Thymus (tissue), 14 donors: Measurements from ENCODE around the gene RAD9B. TPM values are rescaled to one million over a fixed set of nuclear protein-coding genes. Genes with fewer than 3 reads are reported as not detected.
"Not testable (repeated sequence)": the region's sequence is repeated elsewhere in the genome, so short reads cannot be mapped to it uniquely, and the experiment has no call there.

ENCODE experiments used
- DNase-seq, 9 donors: peaks; one replicate each; pipeline ENCODE4 v3.0.0-alpha.2; 2013; ENCODE audit warnings: low spot score in 9 of 9, low read depth in 6 of 9, missing footprints in 1 of 9
- H3K27ac ChIP-seq, 2 donors: one replicate each; pipeline ENCODE4 v1.5.1; 2013; ENCODE audit warnings: control low read depth in 1 of 2, low read depth in 1 of 2, low read length in 1 of 2, mild to moderate bottlenecking in 1 of 2, moderate library complexity in 1 of 2
- H3K27me3 ChIP-seq, 2 donors: one replicate each; pipeline ENCODE4 v1.5.1; 2013; ENCODE audit warnings: low read length in 1 of 2; ENCODE audit not compliant: control insufficient read depth in 2 of 2, insufficient read depth in 1 of 2
- H3K36me3 ChIP-seq, 2 donors: one replicate each; pipeline ENCODE4 v1.5.1; 2013; ENCODE audit warnings: low read length in 1 of 2, mild to moderate bottlenecking in 1 of 2, moderate library complexity in 1 of 2; ENCODE audit not compliant: control insufficient read depth in 2 of 2, insufficient read depth in 2 of 2
- H3K4me1 ChIP-seq, 2 donors: one replicate each; pipeline ENCODE4 v1.5.1; 2013; ENCODE audit warnings: low read length in 2 of 2; ENCODE audit not compliant: control insufficient read depth in 2 of 2, insufficient read depth in 2 of 2
- H3K4me3 ChIP-seq, 2 donors: one replicate each; pipeline ENCODE4 v1.5.1; 2013; ENCODE audit warnings: low read length in 2 of 2, control low read depth in 1 of 2, mild to moderate bottlenecking in 1 of 2
- H3K9me3 ChIP-seq, 2 donors: one replicate each; pipeline ENCODE4 v1.5.1; 2013; ENCODE audit warnings: low read length in 1 of 2, mild to moderate bottlenecking in 1 of 2; ENCODE audit not compliant: control insufficient read depth in 2 of 2, insufficient read depth in 1 of 2
- WGBS: extraction: QIAGEN DNeasy Blood & Tissue Kit; methylation state at CpG from one replicate; pipeline ENCODE4 v1.1.7; 2013; 5-methylcytosine and 5-hydroxymethylcytosine counted together
- long read RNA-seq, 10 donors: transcript quantifications; one replicate each; lab custom pipeline, GENCODE V29; 2026
- polyA plus RNA-seq: library from polyadenylated mRNA; stranded (reverse); fragments of 200-250 nt; gene quantifications from one replicate; pipeline ENCODE4 v1.2.3, GENCODE V29; 2013
- total RNA-seq: library from RNA; stranded (reverse); fragments of 120-200 nt; gene quantifications from one replicate; pipeline ENCODE4 v1.2.4, GENCODE V29; 2013
- donor health status: healthy.

RAD9B gene
- 1.0 TPM for total RNA-seq
- 0.87 TPM for polyA plus RNA-seq
- long read RNA-seq, donor 1 = 0 reads
- long read RNA-seq, donor 2 = 0 reads
- long read RNA-seq, donor 3 = 0 reads
- long read RNA-seq, donor 4 = 0 reads
- long read RNA-seq, donor 5 = 0 reads
- long read RNA-seq, donor 6 = 0 reads
- long read RNA-seq, donor 7 = 0 reads
- long read RNA-seq, donor 8 = 0 reads
- long read RNA-seq, donor 9 = 0 reads
- long read RNA-seq, donor 10 = 0 reads

GRCh38 chr12:110501752-110502738 lies at the start of gene RAD9B, which contains the start of gene VPS29:
RAD9B (plus strand) TSS chr12:110502331; CDS start chr12:110502338, 7 bp downstream.
VPS29 (minus strand) TSS chr12:110502111; CDS start chr12:110502051, 60 bp downstream.
- H3K9me3 ChIP-seq = peaks cover 0 to 5% of the 10 kb centered on the region in 2 donors
- H3K4me1 ChIP-seq = peaks cover 6 to 15% of the 10 kb centered on the region in 2 donors
- H3K27ac ChIP-seq = peak within 1 kb of the TSS; percentile 93 to 97
- H3K4me3 ChIP-seq = peak within 1 kb of the TSS; percentile 92 to 99
- no peaks in the 10 kb centered on the region for H3K27me3 ChIP-seq
- H3K36me3 ChIP-seq = peaks cover 0 to 9% of the 10 kb centered on the region in 2 donors
- WGBS = 10% methylated on average over 61 of the region's 61 CpGs
- DNase-seq = peak; percentile 95 to 99 (median 98)

- H3K4me1 ChIP-seq = peaks cover 5 to 12% of the 10 kb centered on the region in 2 donors
- 98% methylated on average over 4 of the region's 4 CpGs for WGBS
- no peak overlapping the region for H3K4me3 ChIP-seq
- no peaks in the 10 kb centered on the region for H3K9me3 ChIP-seq
- H3K36me3 ChIP-seq = peaks cover 7 to 27% of the 10 kb centered on the region in 2 donors
- H3K27ac ChIP-seq = no peak overlapping the region
- no peaks in the 10 kb centered on the region for H3K27me3 ChIP-seq
- DNase-seq = no peak
Measured at GRCh38 chr12:110453569-110454296, 48.4 kb upstream of the RAD9B start.

GRCh38 chr12:110458756-110459155 lies 43.4 kb upstream of the RAD9B start:
- H3K27me3 ChIP-seq = no peaks in the 10 kb centered on the region
- H3K9me3 ChIP-seq = no peaks in the 10 kb centered on the region
- no peak overlapping the region for H3K4me3 ChIP-seq
- 97% methylated on average over 4 of the region's 4 CpGs for WGBS
- peaks cover 15 to 39% of the 10 kb centered on the region in 2 donors for H3K36me3 ChIP-seq
- no peak for DNase-seq
- no peaks in the 10 kb centered on the region for H3K4me1 ChIP-seq
- no peak overlapping the region for H3K27ac ChIP-seq

GRCh38 chr12:110461189-110461588 lies 40.9 kb upstream of the RAD9B start:
- not testable (repeated sequence) for H3K27me3 ChIP-seq, H3K4me1 ChIP-seq, DNase-seq, H3K27ac ChIP-seq, H3K4me3 ChIP-seq, H3K9me3 ChIP-seq
- whole genome bisulfite sequencing = 98% methylated on average over 5 of the region's 5 CpGs
- H3K36me3 ChIP-seq = peaks cover 14 to 38% of the 10 kb centered on the region in 2 donors

GRCh38 chr12:110465024-110465423 lies 37.1 kb upstream of the RAD9B start:
- no peaks in the 10 kb centered on the region for H3K9me3 ChIP-seq
- H3K4me3 ChIP-seq = no peak overlapping the region
- H3K27me3 ChIP-seq = no peaks in the 10 kb centered on the region
- H3K4me1 ChIP-seq = peaks cover 9 to 13% of the 10 kb centered on the region in 2 donors
- 97% methylated on average over 2 of the region's 2 CpGs for WGBS
- H3K36me3 ChIP-seq = peaks cover 14 to 26% of the 10 kb centered on the region in 2 donors
- no peak for DNase-seq
- H3K27ac ChIP-seq = no peak overlapping the region

GRCh38 chr12:110465765-110466164 lies 36.4 kb upstream of the RAD9B start:
- not testable (repeated sequence) for H3K9me3 ChIP-seq, H3K4me3 ChIP-seq, DNase-seq, H3K27me3 ChIP-seq, H3K27ac ChIP-seq
- 96% methylated on average over 11 of the region's 11 CpGs for WGBS
- peaks cover 11 to 26% of the 10 kb centered on the region in 2 donors for H3K36me3 ChIP-seq
- H3K4me1 ChIP-seq = peaks cover 9 to 13% of the 10 kb centered on the region in 2 donors

GRCh38 chr12:110466791-110467190 lies 35.3 kb upstream of the RAD9B start:
- H3K4me3 ChIP-seq = peak overlapping the region in 1 of 2 donors; percentile 77
- peaks cover 9 to 13% of the 10 kb centered on the region in 2 donors for H3K4me1 ChIP-seq
- 82% methylated on average over 5 of the region's 5 CpGs for WGBS
- H3K36me3 ChIP-seq = peaks cover 11 to 21% of the 10 kb centered on the region in 2 donors
- H3K9me3 ChIP-seq = no peaks in the 10 kb centered on the region
- no peak for DNase-seq
- no peak overlapping the region for H3K27ac ChIP-seq
- no peaks in the 10 kb centered on the region for H3K27me3 ChIP-seq

- H3K27me3 ChIP-seq = no peaks in the 10 kb centered on the region
- no peaks in the 10 kb centered on the region for H3K9me3 ChIP-seq
- H3K36me3 ChIP-seq = peaks cover 5 to 15% of the 10 kb centered on the region in 2 donors
- H3K27ac ChIP-seq = peak overlapping the region; percentile 68 to 99
- no peak for DNase-seq
- under 1% methylated on average over 15 of the region's 15 CpGs for WGBS
- peaks cover 9 to 13% of the 10 kb centered on the region in 2 donors for H3K4me1 ChIP-seq
- H3K4me3 ChIP-seq = peak overlapping the region; percentile 71 to 77
Measured at GRCh38 chr12:110467847-110468213, 34.3 kb upstream of the RAD9B start.
